Sigmoid colon (tissue), 7 donors: ENCODE results near the gene MRPL58. TPM values are rescaled to one million over a fixed set of nuclear protein-coding genes. Genes with fewer than 3 reads are reported as not detected.

Experiments
- DNase-seq: peaks from one replicate; pipeline ENCODE4 v3.0.0-alpha.2; 2019
- H3K27ac ChIP-seq, 4 donors: fragments of 200-600 bp; sonication (generic); one replicate each; pipeline ENCODE4 v1.5.1; 2016 to 2019; ENCODE audit warnings: mild to moderate bottlenecking in 1 of 4
- H3K27me3 ChIP-seq, 3 donors: fragments of 200-600 bp; sonication (generic); one replicate each; pipeline ENCODE4 v1.5.1; 2019; ENCODE audit warnings: mild to moderate bottlenecking in 1 of 3
- H3K36me3 ChIP-seq, 4 donors: fragments of 200-600 bp; sonication (generic); one replicate each; pipeline ENCODE4 v1.5.1; 2016 to 2019
- H3K4me1 ChIP-seq, 4 donors: fragments of 200-600 bp; sonication (generic); one replicate each; pipeline ENCODE4 v1.5.1; 2017 to 2019
- H3K4me3 ChIP-seq, 4 donors: fragments of 200-600 bp; sonication (generic); one replicate each; pipeline ENCODE4 v1.5.1; 2017 to 2019; ENCODE audit warnings: mild to moderate bottlenecking in 2 of 4, moderate library complexity in 1 of 4
- H3K9me3 ChIP-seq, 4 donors: fragments of 200-600 bp in 3 of 4; sonication (generic) in 3 of 4; one replicate each; pipeline versions ENCODE4 v1.5.1 to v1.6.1; 2013 to 2019
- EP300 ChIP-seq, 4 donors: sonication (generic); formaldehyde crosslinking; IDR thresholded peaks; one replicate each; pipeline ENCODE4 v1.6.1; 2017; ENCODE audit warnings: antibody characterized with exemption in 4 of 4
- POLR2A ChIP-seq, 2 donors: fragments of 450-650 bp; IDR thresholded peaks; one replicate each; pipeline ENCODE4 v1.6.1; 2016; ENCODE audit warnings: antibody characterized with exemption in 2 of 2, mild to moderate bottlenecking in 2 of 2, moderate library complexity in 2 of 2
- POLR2AphosphoS5 ChIP-seq, 4 donors: sonication (generic); formaldehyde crosslinking; IDR thresholded peaks; one replicate each; pipeline ENCODE4 v1.6.1; 2017; ENCODE audit warnings: antibody characterized with exemption in 4 of 4
- WGBS, 2 donors: extraction: QIAGEN DNeasy Blood & Tissue Kit; methylation state at CpG; one replicate each; pipeline ENCODE4 v1.1.7; 2013; 5-methylcytosine and 5-hydroxymethylcytosine counted together
- intact Hi-C: fragments of 100-400 bp; cut with DNase I; formaldehyde crosslinking; loops from one replicate; pipeline ENCODE4 v1.15.1; 2023
- polyA plus RNA-seq, 3 donors: library from polyadenylated mRNA; stranded (reverse); fragments of 200-250 nt; gene quantifications; one replicate each; pipeline ENCODE4 v1.2.3, GENCODE V29; 2013
- total RNA-seq, 4 donors: library from RNA; depleted of rRNA; stranded (reverse); fragments of >200 nt; gene quantifications; one replicate each; pipeline ENCODE4 v1.1.0, GENCODE V29; 2016
- TF ChIP-seq, protein P1 (sequence below), 4 experiments: fragments of 450-650 bp in 3 of 4; fragments of 200-600 bp in 1 of 4; IDR thresholded peaks; one replicate each; pipeline ENCODE4 v1.5.1; 2016 to 2019; ENCODE audit warnings: antibody characterized with exemption in 4 of 4, mild to moderate bottlenecking in 3 of 4, moderate library complexity in 2 of 4
- donor health status: healthy with polysubstance abuse.
- donor health status: Bipolar disorder and iron deficiency.
- donor health status: healthy.

MRPL58 gene
- total and polyA plus RNA-seq, 7 donors, result 36.6 to 104 (median 56.9) TPM

DNA sequence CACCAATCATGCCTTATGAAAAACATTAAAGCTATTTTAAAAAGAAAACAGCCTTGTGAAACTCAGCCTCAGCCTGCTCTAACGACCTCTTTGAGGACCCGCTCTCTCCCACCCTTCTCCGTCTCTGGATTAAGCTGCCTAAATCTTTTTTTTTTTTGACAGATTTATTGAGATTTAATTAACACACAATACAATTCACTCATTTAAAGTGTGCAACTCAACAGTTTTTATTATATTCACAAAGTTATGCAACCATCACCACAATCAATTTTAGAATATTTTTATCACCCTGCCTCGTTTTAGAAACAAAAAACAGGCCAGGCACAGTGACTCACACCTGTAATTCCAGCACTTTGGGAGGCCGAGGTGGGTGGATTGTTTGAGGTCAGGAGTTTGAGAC, 16.6 kb upstream of the MRPL58 start:
- WGBS, 2 donors, result 71 to 79% methylated on average over 5 of the region's 5 CpGs
- H3K27me3 ChIP-seq, result no peaks in the 10 kb centered on the region
- H3K4me3 ChIP-seq, result no peak overlapping the region
- H3K9me3 ChIP-seq, result no peaks in the 10 kb centered on the region
- H3K27ac ChIP-seq, result no peak overlapping the region
- intact Hi-C loops, result no loop called here
- H3K36me3 ChIP-seq, result peaks cover 0 to 10% (median 3%) of the 10 kb centered on the region in 4 donors
- no peak for DNase-seq
- no peak for TF ChIP-seq POLR2AphosphoS5 (IDR thresholded peaks at IDR 0.05)
- H3K4me1 ChIP-seq, result peaks cover 0 to 14% (median 3%) of the 10 kb centered on the region in 4 donors

DNA sequence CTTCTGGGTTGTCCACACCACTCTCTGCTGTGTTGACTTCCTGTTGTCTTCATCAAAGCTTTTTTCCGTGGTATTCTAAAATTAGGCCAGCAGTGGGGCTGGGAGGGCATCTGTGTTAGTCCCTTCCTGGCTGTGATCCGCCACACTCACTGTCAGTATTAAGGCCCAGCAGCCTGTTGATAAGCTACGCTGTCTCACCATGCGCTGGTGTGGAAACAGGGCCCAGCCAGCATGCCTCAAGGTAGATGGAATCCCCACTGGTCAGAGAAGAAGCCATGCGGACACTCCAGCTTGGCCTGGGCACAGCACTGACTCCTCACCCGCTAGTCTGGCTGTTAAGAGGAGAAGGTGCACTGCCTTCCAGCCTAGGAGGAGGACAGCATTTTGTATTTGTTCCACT, 13.7 kb upstream of the MRPL58 start:
- TF ChIP-seq EP300 (IDR thresholded peaks at IDR 0.05) (no peak), POLR2A (IDR thresholded peaks at IDR 0.05) (no peak), POLR2AphosphoS5 (IDR thresholded peaks at IDR 0.05) (no peak)
- TF ChIP-seq, protein P1, sequence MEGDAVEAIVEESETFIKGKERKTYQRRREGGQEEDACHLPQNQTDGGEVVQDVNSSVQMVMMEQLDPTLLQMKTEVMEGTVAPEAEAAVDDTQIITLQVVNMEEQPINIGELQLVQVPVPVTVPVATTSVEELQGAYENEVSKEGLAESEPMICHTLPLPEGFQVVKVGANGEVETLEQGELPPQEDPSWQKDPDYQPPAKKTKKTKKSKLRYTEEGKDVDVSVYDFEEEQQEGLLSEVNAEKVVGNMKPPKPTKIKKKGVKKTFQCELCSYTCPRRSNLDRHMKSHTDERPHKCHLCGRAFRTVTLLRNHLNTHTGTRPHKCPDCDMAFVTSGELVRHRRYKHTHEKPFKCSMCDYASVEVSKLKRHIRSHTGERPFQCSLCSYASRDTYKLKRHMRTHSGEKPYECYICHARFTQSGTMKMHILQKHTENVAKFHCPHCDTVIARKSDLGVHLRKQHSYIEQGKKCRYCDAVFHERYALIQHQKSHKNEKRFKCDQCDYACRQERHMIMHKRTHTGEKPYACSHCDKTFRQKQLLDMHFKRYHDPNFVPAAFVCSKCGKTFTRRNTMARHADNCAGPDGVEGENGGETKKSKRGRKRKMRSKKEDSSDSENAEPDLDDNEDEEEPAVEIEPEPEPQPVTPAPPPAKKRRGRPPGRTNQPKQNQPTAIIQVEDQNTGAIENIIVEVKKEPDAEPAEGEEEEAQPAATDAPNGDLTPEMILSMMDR (IDR thresholded peaks at IDR 0.05), result no peak
- no peak overlapping the region for H3K27ac ChIP-seq
- peaks cover 0 to 1% (median 0%) of the 10 kb centered on the region in 4 donors for H3K4me1 ChIP-seq
- no peaks in the 10 kb centered on the region for H3K9me3 ChIP-seq
- WGBS, 2 donors, result 80 to 92% methylated on average over 6 of the region's 6 CpGs
- intact Hi-C loops, result no loop called here
- H3K27me3 ChIP-seq, result no peaks in the 10 kb centered on the region
- no peak for DNase-seq
- H3K36me3 ChIP-seq, result peaks cover 19 to 39% (median 26%) of the 10 kb centered on the region in 4 donors
- H3K4me3 ChIP-seq, result no peak overlapping the region

DNA sequence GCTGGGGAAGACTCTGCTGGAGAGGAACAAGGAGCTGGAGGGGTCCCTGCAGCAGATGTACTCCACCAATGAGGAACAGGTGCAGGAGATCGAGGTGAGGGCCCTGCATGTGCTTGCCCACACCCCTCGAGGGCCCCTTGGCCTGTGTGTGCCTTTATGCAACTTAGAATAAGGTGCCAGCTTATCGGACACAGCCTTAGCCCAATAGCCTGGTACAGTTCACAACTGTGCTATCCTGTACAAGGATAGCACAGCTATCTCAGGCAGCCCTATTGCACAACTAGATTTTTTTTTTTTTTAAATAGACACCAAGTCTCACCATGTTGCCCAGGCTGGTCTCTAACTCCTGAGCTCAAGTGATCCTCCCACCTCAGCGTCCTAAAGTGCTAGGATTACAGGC, 12.9 kb upstream of the MRPL58 start:
- WGBS, 2 donors, result 87 to 88% methylated on average over 4 of the region's 4 CpGs
- Histone ChIP-seq H3K36me3 (peaks cover 19 to 47% (median 30%) of the 10 kb centered on the region in 4 donors), H3K27ac (no peak overlapping the region), H3K9me3 (no peaks in the 10 kb centered on the region), H3K27me3 (no peaks in the 10 kb centered on the region), H3K4me3 (no peak overlapping the region), H3K4me1 (no peaks in the 10 kb centered on the region)
- intact Hi-C loops, result no loop called here
- no peak for TF ChIP-seq POLR2AphosphoS5 (IDR thresholded peaks at IDR 0.05)
- TF ChIP-seq POLR2A (IDR thresholded peaks at IDR 0.05), result no peak
- no peak for TF ChIP-seq EP300 (IDR thresholded peaks at IDR 0.05)
- TF ChIP-seq, protein P1 (IDR thresholded peaks at IDR 0.05), result no peak
- DNase-seq, result no peak

DNA sequence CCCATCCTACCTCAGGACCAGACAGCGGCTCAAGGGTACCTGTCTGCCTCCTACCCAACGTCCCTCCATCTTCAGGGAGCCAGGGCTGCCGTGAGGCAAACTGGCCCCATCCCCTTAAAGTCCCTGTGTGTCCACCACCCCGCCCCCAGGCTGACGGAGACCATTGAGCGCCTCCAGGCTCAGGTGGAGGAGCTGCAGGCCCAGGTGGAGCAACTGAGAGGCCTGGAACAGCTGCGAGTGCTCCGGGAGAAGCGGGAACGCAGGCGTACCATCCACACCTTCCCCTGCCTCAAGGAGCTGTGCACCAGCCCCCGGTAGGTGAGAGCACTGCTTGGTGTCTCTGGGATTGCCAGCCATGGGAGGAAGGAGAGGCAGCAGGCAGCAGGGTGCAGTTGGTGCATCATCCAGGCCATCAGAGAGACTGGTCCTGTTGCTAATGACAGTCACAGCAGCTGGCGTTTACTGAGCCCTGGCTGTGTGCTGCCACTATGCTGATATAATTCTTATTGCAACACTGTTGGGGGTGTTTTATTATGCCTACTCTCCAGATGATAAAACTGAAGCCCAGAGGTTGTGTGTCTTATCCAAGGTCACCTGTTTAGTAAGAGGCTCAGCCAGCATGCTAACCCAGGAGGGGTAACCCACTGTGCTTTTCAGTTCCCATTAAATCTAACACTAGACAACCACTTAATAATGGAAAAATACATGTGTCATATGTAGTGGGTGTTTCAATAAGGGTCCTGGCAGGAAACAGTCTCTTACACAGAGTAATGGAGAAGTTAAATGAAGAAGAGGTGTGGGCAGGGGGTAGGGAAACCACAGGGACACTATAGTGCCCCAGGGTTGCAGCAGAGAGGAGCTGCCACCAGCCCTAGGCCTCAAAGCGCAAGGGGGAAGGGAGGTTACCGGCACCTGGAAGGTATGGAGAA, 10.3 kb upstream of the MRPL58 start:
- H3K36me3 ChIP-seq, result peaks cover 19 to 54% (median 31%) of the 10 kb centered on the region in 4 donors
- no peak for DNase-seq
- no peaks in the 10 kb centered on the region for H3K27me3 ChIP-seq
- WGBS, 2 donors, result 93% methylated on average over 15 of the region's 15 CpGs
- intact Hi-C loops, result no loop called here
- H3K27ac ChIP-seq, result no peak overlapping the region
- no peak overlapping the region for H3K4me3 ChIP-seq
- TF ChIP-seq, protein P1 (IDR thresholded peaks at IDR 0.05), result no peak
- TF ChIP-seq EP300 (IDR thresholded peaks at IDR 0.05), result no peak
- no peak for TF ChIP-seq POLR2A (IDR thresholded peaks at IDR 0.05)
- no peak for TF ChIP-seq POLR2AphosphoS5 (IDR thresholded peaks at IDR 0.05)
- no peaks in the 10 kb centered on the region for H3K4me1 ChIP-seq
- no peaks in the 10 kb centered on the region for H3K9me3 ChIP-seq

DNA sequence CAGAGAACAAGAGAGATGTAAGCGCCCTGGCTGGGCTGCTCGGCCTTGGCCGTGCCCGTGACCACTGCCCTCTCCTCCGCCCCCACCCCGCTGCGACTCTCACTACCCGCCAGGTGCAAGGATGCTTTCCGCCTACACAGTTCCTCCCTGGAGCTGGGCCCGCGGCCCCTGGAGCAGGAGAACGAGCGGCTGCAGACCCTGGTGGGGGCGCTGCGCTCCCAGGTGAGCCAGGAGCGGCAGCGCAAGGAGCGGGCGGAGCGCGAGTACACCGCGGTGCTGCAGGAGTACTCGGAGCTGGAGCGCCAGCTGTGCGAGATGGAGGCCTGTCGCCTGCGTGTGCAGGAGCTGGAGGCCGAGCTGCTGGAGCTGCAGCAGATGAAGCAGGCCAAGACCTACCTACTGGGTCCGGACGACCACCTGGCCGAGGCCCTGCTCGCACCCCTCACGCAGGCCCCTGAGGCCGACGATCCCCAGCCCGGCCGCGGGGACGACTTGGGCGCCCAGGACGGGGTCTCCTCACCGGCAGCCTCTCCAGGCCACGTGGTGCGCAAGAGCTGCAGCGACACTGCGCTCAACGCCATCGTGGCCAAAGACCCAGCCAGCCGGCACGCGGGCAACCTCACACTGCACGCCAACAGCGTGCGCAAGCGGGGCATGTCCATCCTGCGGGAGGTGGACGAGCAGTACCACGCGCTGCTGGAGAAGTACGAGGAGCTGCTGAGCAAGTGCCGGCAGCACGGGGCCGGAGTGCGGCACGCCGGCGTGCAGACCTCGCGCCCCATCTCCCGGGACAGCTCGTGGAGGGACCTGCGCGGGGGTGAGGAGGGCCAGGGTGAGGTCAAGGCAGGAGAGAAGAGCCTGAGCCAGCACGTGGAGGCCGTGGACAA, 9.2 kb upstream of the MRPL58 start:
- no peaks in the 10 kb centered on the region for H3K4me1 ChIP-seq
- no peak overlapping the region for H3K27ac ChIP-seq
- TF ChIP-seq, protein P1 (IDR thresholded peaks at IDR 0.05), result no peak
- TF ChIP-seq POLR2AphosphoS5 (IDR thresholded peaks at IDR 0.05) (no peak), EP300 (IDR thresholded peaks at IDR 0.05) (no peak), POLR2A (IDR thresholded peaks at IDR 0.05) (no peak)
- whole genome bisulfite sequencing, 2 donors, result 94 to 95% methylated on average over 76 of the region's 76 CpGs
- no peak overlapping the region for H3K4me3 ChIP-seq
- H3K9me3 ChIP-seq, result no peaks in the 10 kb centered on the region
- no peak for DNase-seq
- peaks cover 19 to 54% (median 31%) of the 10 kb centered on the region in 4 donors for H3K36me3 ChIP-seq
- intact Hi-C loops, result no loop called here
- H3K27me3 ChIP-seq, result no peaks in the 10 kb centered on the region
